Endothelial cell of umbilical vein (primary cell): ENCODE results near the gene SLC41A3. TPM values are rescaled to one million over a fixed set of nuclear protein-coding genes. Genes with fewer than 3 reads are reported as not detected.

Source experiments
- BruUV-seq: library from RNA; stranded (reverse); fragments of 400-500 nt; replicated peaks from 2 replicates; lab custom pipeline; 2021; lab: Mats Ljungman, UMichigan
- CTCF ChIA-PET: fragments of 300-600, 350-600 bp; sonication (Branson Sonifier 250); formaldehyde crosslinking; loops from one replicate; lab custom pipeline; 2021; ENCODE audit warnings: antibody characterized with exemption, inconsistent platforms; lab: Charles Lee
- POLR2A ChIA-PET: fragments of 300-600, 350-600 bp; sonication (Branson Sonifier 250); formaldehyde crosslinking; loops from one replicate; lab custom pipeline; 2021; ENCODE audit warnings: antibody characterized with exemption, inconsistent platforms; lab: Charles Lee
- DNase-seq: peaks from one replicate; pipeline ENCODE4 v3.0.0-alpha.2; 2011; ENCODE audit warnings: low read depth, low spot score
- FAIRE-seq: peaks from 2 replicates; lab custom pipeline; 2011; peaks lifted over from hg19 to GRCh38; lab: Jason Lieb, UNC
- H2AFZ ChIP-seq: 2 replicates; pipeline ENCODE4 v1.6.0; 2012; ENCODE audit warnings: low read depth, low read length, control low read depth, inconsistent platforms
- H3K27ac ChIP-seq: 2 replicates; pipeline ENCODE4 v1.5.1; 2011; ENCODE audit warnings: low read depth, mild to moderate bottlenecking, control low read depth, low read length, moderate library complexity; ENCODE audit not compliant: insufficient read depth
- H3K27me3 ChIP-seq, 2 experiments: 2 replicates each; pipeline versions ENCODE4 v1.6.0 to v1.6.1; 2011; ENCODE audit warnings: low read length in 2 of 2, mixed read lengths in 1 of 2; ENCODE audit not compliant: control insufficient read depth in 2 of 2, insufficient read depth in 2 of 2
- H3K36me3 ChIP-seq, 2 experiments: 2 replicates in 1 of 2; 3 replicates in 1 of 2; pipeline ENCODE4 v1.5.1; 2011; ENCODE audit warnings: low read length in 2 of 2, mild to moderate bottlenecking in 1 of 2, moderate library complexity in 1 of 2; ENCODE audit not compliant: control insufficient read depth in 2 of 2, insufficient read depth in 2 of 2; ENCODE audit errors: extremely low read depth in 1 of 2
- H3K4me1 ChIP-seq: 3 replicates; pipeline ENCODE4 v1.5.1; 2011; ENCODE audit warnings: mild to moderate bottlenecking, low read length; ENCODE audit not compliant: control insufficient read depth, insufficient read depth; ENCODE audit errors: extremely low read depth
- H3K4me2 ChIP-seq: 2 replicates; pipeline ENCODE4 v1.6.1; 2011; ENCODE audit warnings: low read length, control low read depth, mixed read lengths; ENCODE audit not compliant: insufficient read depth
- H3K4me3 ChIP-seq, 3 experiments: fragments of 200-600 bp in 1 of 3; sonication (generic), shearing (Covaris generic) in 1 of 3; replicated peaks in 1 of 3; 2 replicates each; pipeline ENCODE4 v1.5.1; 2011 to 2016; ENCODE audit warnings: control low read depth in 3 of 3, low read length in 3 of 3, mild to moderate bottlenecking in 2 of 3, inconsistent platforms in 1 of 3, low read depth in 1 of 3, moderate library complexity in 1 of 3; ENCODE audit not compliant: insufficient read depth in 1 of 3
- H3K79me2 ChIP-seq: 2 replicates; pipeline ENCODE4 v1.6.0; 2012; ENCODE audit warnings: low read length, inconsistent platforms; ENCODE audit not compliant: control insufficient read depth, insufficient read depth
- H3K9ac ChIP-seq: replicated peaks from 2 replicates; pipeline ENCODE3; 2011; ENCODE audit warnings: low read length, control low read depth; ENCODE audit not compliant: insufficient read depth; ENCODE audit errors: extremely low read depth
- H3K9me1 ChIP-seq: replicated peaks from 3 replicates; pipeline ENCODE4 v1.6.0; 2011; ENCODE audit warnings: mild to moderate bottlenecking, low read length; ENCODE audit not compliant: control insufficient read depth, insufficient read depth; ENCODE audit errors: extremely low read depth
- H3K9me3 ChIP-seq: replicated peaks from 2 replicates; pipeline ENCODE4 v1.5.1; 2012; ENCODE audit warnings: low read length, inconsistent platforms; ENCODE audit not compliant: control insufficient read depth, insufficient read depth
- H4K20me1 ChIP-seq: replicated peaks from 2 replicates; pipeline ENCODE3; 2011; ENCODE audit warnings: mild to moderate bottlenecking, low read length; ENCODE audit not compliant: control insufficient read depth, insufficient read depth; ENCODE audit errors: extremely low read depth
- FOS ChIP-seq: IDR thresholded peaks from 2 replicates; pipeline ENCODE4 v1.6.1; 2011; ENCODE audit warnings: mild to moderate bottlenecking, low read length, moderate library complexity, borderline replicate concordance; ENCODE audit not compliant: insufficient read depth
- GATA2 ChIP-seq: IDR thresholded peaks from 2 replicates; pipeline ENCODE4 v1.7.0; 2011; ENCODE audit warnings: low read depth, mild to moderate bottlenecking, moderate library complexity, mixed read lengths, low read length; ENCODE audit not compliant: insufficient read length, insufficient read depth
- MYC ChIP-seq: IDR thresholded peaks from one replicate; pipeline ENCODE4 v1.6.1; 2011; ENCODE audit warnings: mild to moderate bottlenecking, low read depth, low read length
- POLR2A ChIP-seq: IDR thresholded peaks from 2 replicates; pipeline ENCODE4 v1.6.1; 2012; ENCODE audit warnings: low read depth, mild to moderate bottlenecking, control low read depth, low read length
- POLR2AphosphoS5 ChIP-seq: IDR thresholded peaks from 2 replicates; pipeline ENCODE4 v1.6.1; 2012; ENCODE audit warnings: low read depth, mild to moderate bottlenecking, control low read depth, low read length, moderate library complexity; ENCODE audit not compliant: insufficient read depth
- dilution Hi-C: fragments of 300-500 bp; cut with MboI; formaldehyde crosslinking; loops from one replicate; pipeline ENCODE4 v1.15.0; 2019; ENCODE audit warnings: low sequenced_read_pairs; ENCODE audit not compliant: extremely low pct_ligation_motif_present
- intact Hi-C: fragments of 100-400 bp; cut with micrococcal nuclease; formaldehyde crosslinking; loops from one replicate; pipeline ENCODE4 v1.10.0; 2022
- polyA plus RNA-seq, 4 experiments: library from polyadenylated mRNA; depleted of rRNA in 3 of 4; stranded (reverse) in 3 of 4; unstranded in 1 of 4; fragments of >200 nt; gene quantifications; 2 replicates each; pipeline versions ENCODE4 v1.2.1 to v1.2.3, GENCODE V29; 2011 to 2012; ENCODE audit warnings: missing spikeins in 1 of 4
- total RNA-seq: library from RNA; stranded (reverse); gene quantifications from 2 replicates; pipeline ENCODE4 v1.2.3, GENCODE V29; 2021
- TF ChIP-seq, protein P1 (sequence below), 2 donors: IDR thresholded peaks; 1 replicate in 1 of 2; 2 replicates in 1 of 2; pipeline ENCODE4 v1.5.1; 2011; ENCODE audit warnings: low read length in 2 of 2, mild to moderate bottlenecking in 2 of 2, moderate library complexity in 2 of 2, control low read depth in 1 of 2, inconsistent platforms in 1 of 2, low read depth in 1 of 2; ENCODE audit not compliant: insufficient read depth in 1 of 2; ENCODE audit errors: extremely low read depth in 1 of 2
- TF ChIP-seq, protein P2 (sequence below): IDR thresholded peaks from 2 replicates; pipeline ENCODE4 v1.6.1; 2011; ENCODE audit not compliant: insufficient read depth, insufficient read length

SLC41A3 gene
- total and polyA plus RNA-seq, 2 donors (not counting 3 experiments of a cell fraction or from before 2014, with no cell fraction given), result 52.5 to 118 TPM

DNA sequence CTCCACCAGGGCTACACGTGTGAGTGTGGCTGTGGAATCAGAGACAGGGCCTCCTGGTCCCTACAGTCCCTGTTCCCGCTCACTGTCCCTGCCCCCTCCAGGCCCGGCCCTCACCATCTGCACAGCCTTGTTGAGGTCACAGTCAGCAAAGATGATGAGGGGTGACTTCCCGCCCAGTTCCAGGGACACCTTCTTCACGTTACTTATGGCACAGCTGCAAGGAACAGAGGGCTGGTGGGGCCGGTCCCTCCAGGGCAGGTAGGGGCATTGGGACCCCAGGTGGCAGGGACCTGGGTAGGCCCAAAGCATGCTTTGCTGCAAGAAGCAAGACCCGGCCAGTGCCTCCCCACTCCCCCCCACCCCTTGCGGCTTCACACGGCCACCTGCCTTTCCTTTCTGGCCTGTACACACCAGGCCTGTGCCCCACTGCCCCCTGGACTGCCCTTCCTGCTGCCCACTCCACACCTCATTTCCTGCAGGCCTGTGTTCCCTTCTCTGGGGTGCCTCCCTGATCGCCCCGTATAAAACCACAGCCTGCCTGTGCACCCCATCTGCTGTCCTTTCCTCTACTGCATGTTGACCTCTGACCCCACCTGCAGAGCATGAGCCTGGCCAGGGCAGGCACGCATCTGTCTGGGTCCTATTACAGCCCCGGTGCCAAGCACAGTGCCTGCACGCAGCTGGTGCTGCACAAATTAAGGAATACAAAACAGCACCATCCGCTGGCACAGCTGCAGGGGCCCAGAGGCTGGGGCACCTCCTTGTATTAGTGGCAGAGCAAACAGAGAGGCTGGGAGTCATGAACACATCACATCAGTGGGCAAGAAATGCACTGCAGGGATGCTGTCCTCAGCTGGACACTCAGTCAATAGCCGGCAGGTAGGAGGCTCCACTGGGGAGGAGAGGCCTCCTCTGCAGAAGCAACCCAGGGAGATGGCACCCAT, 30.8 kb upstream of the SLC41A3 start:
- dilution Hi-C loops, result no loop called here
- CTCF ChIA-PET, result no interaction called here
- Histone ChIP-seq H3K79me2 (no peaks in the 10 kb centered on the region), H3K9me3 (no peaks in the 10 kb centered on the region), H3K4me3 (no peak overlapping the region), H3K4me2 (no peak overlapping the region), H3K27me3 (no peaks in the 10 kb centered on the region), H2AFZ (no peak overlapping the region), H3K36me3 (no peaks in the 10 kb centered on the region), H3K9ac (no peak overlapping the region), H3K4me1 (no peaks in the 10 kb centered on the region), H3K27ac (no peak overlapping the region), H3K9me1 (no peaks in the 10 kb centered on the region), H4K20me1 (no peaks in the 10 kb centered on the region)
- POLR2A ChIA-PET, result interaction anchor here (0.6 kb wide), 1 partner anchor 81 kb away, joined by 3 read pairs; no protein-coding TSS in a partner anchor
- BruUV-seq, result no TSS peak
- FAIRE-seq (no peak), DNase-seq (no peak)
- no peak for TF ChIP-seq MYC
- TF ChIP-seq, protein P1, sequence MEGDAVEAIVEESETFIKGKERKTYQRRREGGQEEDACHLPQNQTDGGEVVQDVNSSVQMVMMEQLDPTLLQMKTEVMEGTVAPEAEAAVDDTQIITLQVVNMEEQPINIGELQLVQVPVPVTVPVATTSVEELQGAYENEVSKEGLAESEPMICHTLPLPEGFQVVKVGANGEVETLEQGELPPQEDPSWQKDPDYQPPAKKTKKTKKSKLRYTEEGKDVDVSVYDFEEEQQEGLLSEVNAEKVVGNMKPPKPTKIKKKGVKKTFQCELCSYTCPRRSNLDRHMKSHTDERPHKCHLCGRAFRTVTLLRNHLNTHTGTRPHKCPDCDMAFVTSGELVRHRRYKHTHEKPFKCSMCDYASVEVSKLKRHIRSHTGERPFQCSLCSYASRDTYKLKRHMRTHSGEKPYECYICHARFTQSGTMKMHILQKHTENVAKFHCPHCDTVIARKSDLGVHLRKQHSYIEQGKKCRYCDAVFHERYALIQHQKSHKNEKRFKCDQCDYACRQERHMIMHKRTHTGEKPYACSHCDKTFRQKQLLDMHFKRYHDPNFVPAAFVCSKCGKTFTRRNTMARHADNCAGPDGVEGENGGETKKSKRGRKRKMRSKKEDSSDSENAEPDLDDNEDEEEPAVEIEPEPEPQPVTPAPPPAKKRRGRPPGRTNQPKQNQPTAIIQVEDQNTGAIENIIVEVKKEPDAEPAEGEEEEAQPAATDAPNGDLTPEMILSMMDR (IDR thresholded peaks at IDR 0.05; ENCODE audit: extremely low read depth in 1 of 2, insufficient read depth in 1 of 2, low read depth in 1 of 2, low read length in 2 of 2), result no peak
- no peak for TF ChIP-seq FOS
- no peak for TF ChIP-seq POLR2AphosphoS5
- no peak for TF ChIP-seq POLR2A
- no peak for TF ChIP-seq GATA2
- TF ChIP-seq, protein P2, sequence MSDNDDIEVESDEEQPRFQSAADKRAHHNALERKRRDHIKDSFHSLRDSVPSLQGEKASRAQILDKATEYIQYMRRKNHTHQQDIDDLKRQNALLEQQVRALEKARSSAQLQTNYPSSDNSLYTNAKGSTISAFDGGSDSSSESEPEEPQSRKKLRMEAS, result no peak
- intact Hi-C loops, result no loop called here
